Lower lobe of right lung (tissue), 2 donors: Measurements from ENCODE around the gene SMARCD2. TPM values are rescaled to one million over a fixed set of nuclear protein-coding genes. Genes with fewer than 3 reads are reported as not detected.
"Not testable (repeated sequence)": the region's sequence is repeated elsewhere in the genome, so short reads cannot be mapped to it uniquely, and the experiment has no call there.

Source experiments
- ATAC-seq, 2 donors: fragments of 200-7000 bp; cut with Tn5 transposase; one replicate each; pipeline ENCODE4 v1.9.1; 2020 to 2022; ENCODE audit warnings: mild to moderate bottlenecking in 2 of 2, moderate library complexity in 2 of 2
- DNase-seq: peaks from one replicate; pipeline ENCODE4 v3.0.0-alpha.2; 2020
- H3K27ac ChIP-seq: fragments of 200-600 bp; one replicate; pipeline ENCODE4 v1.8.0; 2022
- H3K27me3 ChIP-seq: fragments of 200-600 bp; one replicate; pipeline ENCODE4 v1.8.0; 2022; ENCODE audit warnings: low read depth
- H3K36me3 ChIP-seq: fragments of 200-600 bp; one replicate; pipeline ENCODE4 v1.8.0; 2022; ENCODE audit warnings: mild to moderate bottlenecking
- H3K4me1 ChIP-seq: fragments of 200-600 bp; one replicate; pipeline ENCODE4 v1.8.0; 2022
- H3K4me3 ChIP-seq: fragments of 200-600 bp; one replicate; pipeline ENCODE4 v1.8.0; 2022; ENCODE audit warnings: mild to moderate bottlenecking
- H3K9me3 ChIP-seq: fragments of 200-600 bp; one replicate; pipeline ENCODE4 v1.8.0; 2022
- CTCF ChIP-seq: fragments of 200-600 bp; IDR thresholded peaks from one replicate; pipeline ENCODE4 v1.8.0; 2022; ENCODE audit warnings: antibody characterized with exemption, mild to moderate bottlenecking
- intact Hi-C: fragments of 100-400 bp; cut with DNase I; formaldehyde crosslinking; loops from one replicate; pipeline ENCODE4 v1.11.0; 2022
- total RNA-seq: library from RNA; stranded (reverse); fragmentation: NEBNext Ultra II Directional; extraction: Animal tissue kit (Norgen Biotek cat#: 25700); gene quantifications from one replicate; pipeline ENCODE4 v1.2.1, GENCODE V29; 2021
- donor health status: DM: no; HTN: yes; CAD: no; lungs with severe emphysema.

SMARCD2 gene
- total RNA-seq, 1 donor from 2014 or later = 80.9 TPM

GRCh38 chr17:63880706-63881105 is 38.2 kb upstream of the SMARCD2 start:
- H3K4me3 ChIP-seq = no peak overlapping the region
- no peak for DNase-seq
- no peak for ATAC-seq
- H3K36me3 ChIP-seq = no peaks in the 10 kb centered on the region
- no peak for TF ChIP-seq CTCF
- no peaks in the 10 kb centered on the region for H3K9me3 ChIP-seq
- no peaks in the 10 kb centered on the region for H3K4me1 ChIP-seq
- H3K27ac ChIP-seq = no peak overlapping the region
- intact Hi-C loops = no loop called here
- no peaks in the 10 kb centered on the region for H3K27me3 ChIP-seq

DNA sequence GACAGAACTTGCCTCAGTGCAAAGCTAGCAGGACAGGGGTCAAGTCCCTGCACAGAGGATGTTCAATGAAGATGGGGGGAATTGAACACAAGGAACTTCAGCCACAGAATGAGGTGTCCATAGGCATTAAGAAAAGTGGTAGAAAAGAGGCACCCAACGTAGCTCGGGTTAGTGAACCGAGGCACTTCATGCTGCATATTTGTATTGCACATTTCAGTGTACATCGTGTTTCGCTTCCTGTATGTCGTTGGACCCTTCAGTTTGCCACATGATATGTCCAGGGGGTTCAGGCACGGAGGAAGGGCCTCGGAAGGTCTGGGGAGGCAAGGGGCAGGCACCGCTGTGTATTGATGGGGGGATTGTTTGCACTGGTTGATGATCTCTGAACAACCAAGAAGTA is 35.9 kb upstream of the SMARCD2 start:
- H3K27me3 ChIP-seq, ATAC-seq, H3K4me3 ChIP-seq, H3K36me3 ChIP-seq, H3K9me3 ChIP-seq, DNase-seq, H3K4me1 ChIP-seq, intact Hi-C loops, H3K27ac ChIP-seq: not testable (repeated sequence)

DNA sequence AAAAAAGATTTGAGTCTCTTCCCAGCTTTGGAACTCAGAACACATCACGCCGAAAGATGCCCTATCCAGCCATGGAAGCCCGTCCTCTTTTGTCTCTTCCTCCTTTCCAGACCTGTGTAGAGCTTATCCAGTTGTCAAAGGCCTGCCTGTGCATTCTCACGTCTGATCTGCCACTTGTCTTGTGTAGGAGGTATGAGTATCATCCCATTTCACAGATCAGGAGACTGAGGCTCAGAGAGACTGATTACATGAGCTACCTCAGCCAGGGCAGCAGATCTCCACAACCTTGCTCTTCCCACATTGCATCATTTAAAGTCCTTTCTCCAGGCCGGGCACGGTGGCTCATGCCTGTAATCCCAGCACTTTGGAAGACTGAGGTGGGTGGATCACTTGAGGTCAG is 32.2 kb upstream of the SMARCD2 start:
- H3K36me3 ChIP-seq, DNase-seq, H3K9me3 ChIP-seq, intact Hi-C loops, H3K4me3 ChIP-seq, H3K27ac ChIP-seq, H3K4me1 ChIP-seq, H3K27me3 ChIP-seq, ATAC-seq: not testable (repeated sequence)

DNA sequence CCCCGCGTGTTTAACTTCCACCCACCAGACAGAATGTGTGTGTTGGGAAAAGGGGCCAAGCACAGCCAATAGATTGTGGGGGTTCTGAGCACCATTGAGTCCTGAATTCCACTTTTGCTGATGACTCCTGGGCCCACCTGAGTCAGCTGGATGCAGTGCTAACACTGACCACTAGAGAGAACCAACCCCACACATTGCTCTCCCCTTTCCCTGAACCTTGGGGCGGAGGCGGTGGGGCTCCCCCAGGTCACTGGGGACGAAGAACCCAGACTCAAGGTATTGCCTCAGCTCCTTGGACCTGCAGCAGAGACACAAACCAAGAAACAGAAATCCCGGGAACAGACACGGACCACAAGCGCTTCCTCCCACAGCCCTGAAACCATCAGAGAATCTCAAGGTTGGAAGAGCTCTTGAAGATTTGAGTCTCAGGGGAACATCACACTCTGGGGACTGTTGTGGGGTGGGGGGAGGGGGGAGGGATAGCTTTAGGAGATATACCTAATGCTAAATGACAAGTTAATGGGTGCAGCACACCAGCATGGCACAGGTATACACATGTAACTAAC is 31.7 kb upstream of the SMARCD2 start:
- H3K27ac ChIP-seq, DNase-seq, intact Hi-C loops, H3K9me3 ChIP-seq, H3K4me1 ChIP-seq, H3K36me3 ChIP-seq, H3K4me3 ChIP-seq, H3K27me3 ChIP-seq, ATAC-seq: not testable (repeated sequence)

DNA sequence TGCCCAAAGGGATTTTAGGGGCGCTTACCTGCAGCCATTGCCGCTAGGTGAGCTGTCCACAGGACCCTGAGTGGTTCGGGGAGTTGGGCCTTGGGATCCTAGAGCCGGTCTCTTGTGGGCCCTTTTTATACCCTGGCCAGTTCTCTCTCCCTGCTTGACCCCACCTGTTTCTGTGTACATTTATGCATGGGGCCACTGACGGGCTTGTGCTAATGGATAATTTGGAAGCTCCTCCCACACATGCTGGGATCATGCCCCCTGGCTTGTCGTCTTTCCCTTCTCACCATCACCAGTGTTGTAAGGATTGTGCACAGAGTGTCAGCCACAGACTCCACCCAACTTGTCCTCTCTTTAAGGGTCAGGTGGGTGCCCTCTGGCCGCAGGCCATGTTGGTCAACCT is 31.1 kb upstream of the SMARCD2 start, which contains the start of gene CSH2:
TSS of gene CSH2 (minus strand) at position 101 of the 400 bp plus-strand sequence. CDS start at position 38, 63 bp downstream.
- H3K4me3 ChIP-seq, H3K4me1 ChIP-seq, H3K9me3 ChIP-seq, ATAC-seq, H3K36me3 ChIP-seq, H3K27ac ChIP-seq, intact Hi-C loops, DNase-seq, H3K27me3 ChIP-seq: not testable (repeated sequence)

DNA sequence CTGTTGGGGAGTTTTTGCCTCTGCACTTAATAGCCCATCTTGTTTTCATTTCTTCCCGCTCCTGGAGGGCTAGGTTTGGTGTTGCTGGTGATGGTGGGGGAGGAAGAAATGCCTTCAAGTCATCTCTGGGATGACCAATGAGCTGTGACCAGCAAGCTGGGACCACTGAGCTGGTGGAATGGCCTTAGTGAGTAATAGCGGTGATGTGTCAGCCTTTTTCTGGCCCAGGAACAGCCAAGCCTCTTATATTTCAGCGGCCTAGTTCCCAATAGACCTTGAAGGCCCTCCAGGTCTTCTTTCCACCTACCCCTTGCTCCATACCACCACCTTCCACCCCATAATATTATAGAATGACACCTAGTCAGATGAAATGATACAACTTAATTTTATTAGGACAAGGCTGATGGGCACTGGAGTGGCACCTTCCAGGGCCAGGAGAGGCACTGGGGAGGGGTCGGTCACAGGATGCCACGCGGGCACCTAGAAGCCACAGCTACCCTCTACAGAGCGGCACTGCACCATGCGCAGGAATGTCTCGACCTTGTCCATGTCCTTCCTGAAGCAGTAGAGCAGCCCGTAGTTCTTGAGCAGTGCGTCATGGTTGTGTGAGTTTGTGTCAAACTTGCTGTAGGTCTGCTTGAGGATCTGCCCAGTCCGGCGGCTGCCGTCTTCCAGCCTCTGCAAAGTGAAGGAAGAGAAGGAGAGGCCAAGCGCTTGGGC is 29.3 kb upstream of the SMARCD2 start:
- H3K27me3 ChIP-seq, intact Hi-C loops, DNase-seq, H3K9me3 ChIP-seq, H3K36me3 ChIP-seq, H3K4me3 ChIP-seq, H3K4me1 ChIP-seq, H3K27ac ChIP-seq, ATAC-seq: not testable (repeated sequence)

- H3K27me3 ChIP-seq, H3K36me3 ChIP-seq, intact Hi-C loops, H3K9me3 ChIP-seq, H3K4me3 ChIP-seq, DNase-seq, H3K27ac ChIP-seq, ATAC-seq, H3K4me1 ChIP-seq: not testable (repeated sequence)
Observed at GRCh38 chr17:63870292-63870665, 27.8 kb upstream of the SMARCD2 start.

- ATAC-seq = peak; percentile 56 to 74
- H3K4me3 ChIP-seq, H3K4me1 ChIP-seq, H3K27ac ChIP-seq, H3K36me3 ChIP-seq, intact Hi-C loops, H3K27me3 ChIP-seq, H3K9me3 ChIP-seq, DNase-seq: not testable (repeated sequence)
Observed at GRCh38 chr17:63869491-63870291, 27.2 kb upstream of the SMARCD2 start.

- H3K4me1 ChIP-seq, H3K27me3 ChIP-seq, H3K27ac ChIP-seq, DNase-seq, H3K4me3 ChIP-seq, H3K9me3 ChIP-seq, ATAC-seq, H3K36me3 ChIP-seq, intact Hi-C loops: not testable (repeated sequence)
Observed at GRCh38 chr17:63866625-63867024, 24.1 kb upstream of the SMARCD2 start.
